Astrocyte (in vitro differentiated cells and primary cell): ENCODE data around the gene NRDC. TPM values are rescaled to one million over a fixed set of nuclear protein-coding genes. Genes with fewer than 3 reads are reported as not detected.
A peak's percentile ranks its signal among the peaks of the same experiment; 100 is the strongest.
"Not testable (repeated sequence)": the region's sequence is repeated elsewhere in the genome, so short reads cannot be mapped to it uniquely, and the experiment has no call there.

Experiments
- DNase-seq: peaks from one replicate; pipeline ENCODE4 v3.0.0-alpha.2; 2010; ENCODE audit warnings: low read depth
- FAIRE-seq: peaks from 2 replicates; lab custom pipeline; 2011; peaks lifted over from hg19 to GRCh38; lab: Jason Lieb, UNC
- H2AFZ ChIP-seq: 2 replicates; pipeline ENCODE4 v1.6.0; 2012; ENCODE audit warnings: low read depth, low read length, inconsistent platforms
- H3K27ac ChIP-seq: 2 replicates; pipeline ENCODE4 v1.5.1; 2011; ENCODE audit warnings: low read depth, low read length, inconsistent platforms
- H3K27me3 ChIP-seq: 2 replicates; pipeline ENCODE4 v1.6.0; 2011; ENCODE audit warnings: low read length, inconsistent platforms; ENCODE audit not compliant: insufficient read depth
- H3K36me3 ChIP-seq: 2 replicates; pipeline ENCODE4 v1.5.1; 2011; ENCODE audit warnings: low read length, inconsistent platforms; ENCODE audit not compliant: insufficient read depth
- H3K4me1 ChIP-seq: 2 replicates; pipeline ENCODE4 v1.5.1; 2011; ENCODE audit warnings: low read length, inconsistent platforms; ENCODE audit not compliant: insufficient read depth
- H3K4me2 ChIP-seq: 2 replicates; pipeline ENCODE4 v1.6.0; 2012; ENCODE audit warnings: low read length, inconsistent platforms
- H3K4me3 ChIP-seq: 2 replicates; pipeline ENCODE4 v1.5.1; 2011; ENCODE audit warnings: low read depth, mild to moderate bottlenecking, low read length, inconsistent platforms; ENCODE audit not compliant: insufficient read depth
- H3K79me2 ChIP-seq: 2 replicates; pipeline ENCODE4 v1.6.0; 2012; ENCODE audit warnings: mild to moderate bottlenecking, low read length, inconsistent platforms; ENCODE audit not compliant: insufficient read depth
- H3K9ac ChIP-seq: 2 replicates; pipeline ENCODE4 v1.6.0; 2012; ENCODE audit warnings: mild to moderate bottlenecking, low read length, inconsistent platforms
- H3K9me3 ChIP-seq: 2 replicates; pipeline ENCODE4 v1.5.1; 2012; ENCODE audit warnings: low read depth, mild to moderate bottlenecking, low read length, inconsistent platforms; ENCODE audit not compliant: insufficient read depth
- H4K20me1 ChIP-seq: 2 replicates; pipeline ENCODE4 v1.6.0; 2012; ENCODE audit warnings: low read length, inconsistent platforms; ENCODE audit not compliant: insufficient read depth
- H3K27ac Mint-ChIP-seq: one replicate; pipeline ENCODE4 v1.8.0; 2021; ENCODE audit warnings: mild to moderate bottlenecking, mixed read lengths; ENCODE audit not compliant: unreplicated experiment
- H3K27me3 Mint-ChIP-seq: one replicate; pipeline ENCODE4 v1.8.0; 2021; ENCODE audit warnings: low read depth, mixed read lengths; ENCODE audit not compliant: unreplicated experiment
- H3K36me3 Mint-ChIP-seq: one replicate; pipeline ENCODE4 v1.8.0; 2021; ENCODE audit warnings: low read depth, mixed read lengths; ENCODE audit not compliant: unreplicated experiment
- H3K4me1 Mint-ChIP-seq: one replicate; pipeline ENCODE4 v1.8.0; 2021; ENCODE audit warnings: low read depth, mixed read lengths; ENCODE audit not compliant: unreplicated experiment
- H3K4me3 Mint-ChIP-seq: one replicate; pipeline ENCODE4 v1.8.0; 2021; ENCODE audit warnings: mild to moderate bottlenecking, moderate library complexity, mixed read lengths; ENCODE audit not compliant: unreplicated experiment
- H3K9me3 Mint-ChIP-seq: one replicate; pipeline ENCODE4 v1.8.0; 2021; ENCODE audit warnings: mild to moderate bottlenecking, mixed read lengths; ENCODE audit not compliant: unreplicated experiment
- EZH2 ChIP-seq: IDR thresholded peaks from 2 replicates; pipeline ENCODE4 v1.6.1; 2012; ENCODE audit warnings: mild to moderate bottlenecking, low read length, inconsistent platforms; ENCODE audit not compliant: insufficient read depth
- total RNA-seq: library from RNA; stranded (reverse); gene quantifications from 2 replicates; pipeline ENCODE4 v1.2.1, GENCODE V29; 2021
- TF ChIP-seq, protein P1 (sequence below): IDR thresholded peaks from 2 replicates; pipeline ENCODE4 v1.5.1; 2011; ENCODE audit warnings: low read depth, mild to moderate bottlenecking, inconsistent platforms, low read length, moderate library complexity; ENCODE audit not compliant: insufficient read depth

NRDC gene
- total RNA-seq, 1 donor from 2014 or later, result 170 TPM

- Histone ChIP-seq H3K4me2 (no peak overlapping the region), H3K27me3 (no peaks in the 10 kb centered on the region), H2AFZ (no peak overlapping the region), H3K36me3 (peaks cover 10% of the 10 kb centered on the region), H3K79me2 (no peaks in the 10 kb centered on the region), H3K4me3 (no peak overlapping the region), H3K4me1 (no peaks in the 10 kb centered on the region), H3K9me3 (no peaks in the 10 kb centered on the region), H4K20me1 (no peaks in the 10 kb centered on the region), H3K27ac (no peak overlapping the region), H3K9ac (no peak overlapping the region)
- FAIRE-seq (no peak), DNase-seq (peak; percentile 4)
- H3K9me3 Mint-ChIP-seq, result peaks cover 2% of the 10 kb centered on the region
- no peak overlapping the region for H3K4me3 Mint-ChIP-seq
- TF ChIP-seq, protein P1, sequence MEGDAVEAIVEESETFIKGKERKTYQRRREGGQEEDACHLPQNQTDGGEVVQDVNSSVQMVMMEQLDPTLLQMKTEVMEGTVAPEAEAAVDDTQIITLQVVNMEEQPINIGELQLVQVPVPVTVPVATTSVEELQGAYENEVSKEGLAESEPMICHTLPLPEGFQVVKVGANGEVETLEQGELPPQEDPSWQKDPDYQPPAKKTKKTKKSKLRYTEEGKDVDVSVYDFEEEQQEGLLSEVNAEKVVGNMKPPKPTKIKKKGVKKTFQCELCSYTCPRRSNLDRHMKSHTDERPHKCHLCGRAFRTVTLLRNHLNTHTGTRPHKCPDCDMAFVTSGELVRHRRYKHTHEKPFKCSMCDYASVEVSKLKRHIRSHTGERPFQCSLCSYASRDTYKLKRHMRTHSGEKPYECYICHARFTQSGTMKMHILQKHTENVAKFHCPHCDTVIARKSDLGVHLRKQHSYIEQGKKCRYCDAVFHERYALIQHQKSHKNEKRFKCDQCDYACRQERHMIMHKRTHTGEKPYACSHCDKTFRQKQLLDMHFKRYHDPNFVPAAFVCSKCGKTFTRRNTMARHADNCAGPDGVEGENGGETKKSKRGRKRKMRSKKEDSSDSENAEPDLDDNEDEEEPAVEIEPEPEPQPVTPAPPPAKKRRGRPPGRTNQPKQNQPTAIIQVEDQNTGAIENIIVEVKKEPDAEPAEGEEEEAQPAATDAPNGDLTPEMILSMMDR, result no peak
- no peak for TF ChIP-seq EZH2
- no peaks in the 10 kb centered on the region for H3K4me1 Mint-ChIP-seq
- H3K27ac Mint-ChIP-seq, result no peak overlapping the region
- peaks cover 10% of the 10 kb centered on the region for H3K36me3 Mint-ChIP-seq
- no peaks in the 10 kb centered on the region for H3K27me3 Mint-ChIP-seq
Observed at GRCh38 chr1:51833700-51834099, 44.8 kb downstream of the NRDC start.

DNA sequence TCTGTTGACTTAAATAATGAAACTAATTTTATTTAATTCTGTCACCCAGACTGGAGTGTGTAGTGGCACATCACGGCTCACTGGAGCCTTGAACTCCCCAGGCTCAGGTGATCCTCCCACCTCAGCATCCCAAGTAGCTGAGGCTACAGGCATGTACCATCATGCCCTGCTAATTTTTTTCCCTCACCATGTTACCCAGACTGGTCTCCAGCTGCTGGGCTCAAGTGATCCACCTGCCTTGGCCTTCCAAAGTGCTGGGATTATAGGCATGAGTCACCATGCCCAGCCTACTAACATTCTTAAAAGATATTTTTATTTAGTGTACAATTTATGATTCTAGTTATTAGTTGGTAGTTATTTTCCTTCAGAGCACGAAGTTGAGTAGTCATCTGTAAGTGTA is 49.5 kb downstream of the NRDC start:
- Histone ChIP-seq H4K20me1 (no peaks in the 10 kb centered on the region), H3K9ac (no peak overlapping the region), H3K4me2 (no peak overlapping the region), H3K4me1 (no peaks in the 10 kb centered on the region), H3K27me3 (no peaks in the 10 kb centered on the region), H3K4me3 (no peak overlapping the region), H3K36me3 (peaks cover 22% of the 10 kb centered on the region), H3K79me2 (no peaks in the 10 kb centered on the region), H2AFZ (no peak overlapping the region), H3K27ac (no peak overlapping the region), H3K9me3 (no peaks in the 10 kb centered on the region)
- Mint-ChIP-seq H3K4me1 (peaks cover 1% of the 10 kb centered on the region), H3K36me3 (peaks cover 9% of the 10 kb centered on the region), H3K4me3 (no peak overlapping the region), H3K9me3 (peaks cover 2% of the 10 kb centered on the region), H3K27me3 (no peaks in the 10 kb centered on the region), H3K27ac (no peak overlapping the region)
- TF ChIP-seq, protein P1, result no peak
- TF ChIP-seq EZH2, result no peak
- FAIRE-seq (no peak), DNase-seq (no peak)

DNA sequence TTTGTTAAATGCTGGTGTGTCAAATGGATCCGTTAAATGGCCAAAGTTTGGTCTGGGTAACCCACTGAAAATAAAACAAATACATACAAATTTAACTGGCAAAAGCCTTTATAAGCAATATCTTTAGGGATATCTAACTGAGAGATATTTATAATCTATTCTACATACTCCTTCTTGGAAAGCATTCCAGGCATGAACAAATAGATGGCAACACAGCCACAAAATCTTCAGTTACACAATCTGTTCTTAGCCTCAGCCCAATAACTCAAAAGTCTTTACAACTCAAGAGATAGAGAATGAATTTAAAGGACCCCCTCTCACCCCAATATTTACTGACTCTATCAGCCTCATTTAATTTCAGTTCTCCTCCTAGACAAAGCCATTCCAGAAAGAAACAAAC is 58.7 kb downstream of the NRDC start:
- H3K27me3 Mint-ChIP-seq, result no peaks in the 10 kb centered on the region
- Histone ChIP-seq H3K27me3 (no peaks in the 10 kb centered on the region), H3K4me3 (no peak overlapping the region), H3K79me2 (no peaks in the 10 kb centered on the region), H3K9me3 (no peaks in the 10 kb centered on the region), H3K27ac (no peak overlapping the region), H3K36me3 (peaks cover 14% of the 10 kb centered on the region), H4K20me1 (no peaks in the 10 kb centered on the region), H3K9ac (no peak overlapping the region), H2AFZ (no peak overlapping the region), H3K4me1 (no peaks in the 10 kb centered on the region), H3K4me2 (no peak overlapping the region)
- H3K9me3 Mint-ChIP-seq, result no peaks in the 10 kb centered on the region
- FAIRE-seq, result peak; percentile 45
- peaks cover 6% of the 10 kb centered on the region for H3K4me1 Mint-ChIP-seq
- no peak for TF ChIP-seq EZH2
- TF ChIP-seq, protein P1, result no peak
- no peak overlapping the region for H3K27ac Mint-ChIP-seq
- peaks cover 4% of the 10 kb centered on the region for H3K36me3 Mint-ChIP-seq
- no peak overlapping the region for H3K4me3 Mint-ChIP-seq
- no peak for DNase-seq

DNA sequence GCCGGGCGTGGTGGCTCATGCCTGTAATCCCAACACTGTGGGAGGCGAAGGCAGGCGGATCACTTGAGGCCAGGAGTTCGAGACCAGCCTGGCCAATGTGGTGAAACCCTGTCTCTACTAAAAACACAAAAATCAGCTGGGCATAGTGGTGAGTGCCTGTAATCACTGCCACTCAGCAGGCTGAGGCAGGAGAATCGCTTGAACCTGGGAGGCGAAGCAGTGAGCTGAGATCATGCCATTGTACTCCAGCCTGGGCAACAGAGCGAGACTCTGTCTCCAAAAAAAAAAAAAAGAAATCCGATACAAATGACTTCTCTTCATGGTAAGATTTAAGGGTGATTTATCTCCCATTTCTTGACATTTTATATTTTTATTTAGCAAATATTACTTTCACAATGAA is 59.5 kb downstream of the NRDC start:
- not testable (repeated sequence) for H3K9me3 ChIP-seq, H3K4me1 ChIP-seq, H3K9me3 Mint-ChIP-seq, H3K4me3 ChIP-seq, H4K20me1 ChIP-seq, FAIRE-seq, H3K27ac Mint-ChIP-seq, H3K79me2 ChIP-seq, H3K27ac ChIP-seq, H3K27me3 Mint-ChIP-seq, H3K4me1 Mint-ChIP-seq, H3K27me3 ChIP-seq, H3K4me3 Mint-ChIP-seq, H3K9ac ChIP-seq, DNase-seq, H3K4me2 ChIP-seq, H2AFZ ChIP-seq, H3K36me3 Mint-ChIP-seq
- H3K36me3 ChIP-seq, result peaks cover 22% of the 10 kb centered on the region
